ENCODE results near the gene LILRB3. TPM values are rescaled to one million over a fixed set of nuclear protein-coding genes. Genes with fewer than 3 reads are reported as not detected.

Gene LILRB3
- total and polyA plus RNA-seq, 7 donors, result 4.2 to 19.3 (median 12.5) TPM

GRCh38 chr19:54255105-54255775 is 32.4 kb upstream of the LILRB3 start:
- no peak overlapping the region for H3K4me3 ChIP-seq
- peaks cover 8 to 48% (median 16%) of the 10 kb centered on the region in 3 donors for H3K27me3 ChIP-seq

GRCh38 chr19:54254195-54254906 is 31.5 kb upstream of the LILRB3 start:
- no peaks in the 10 kb centered on the region for H3K9me3 ChIP-seq
- no peak overlapping the region for H3K4me3 ChIP-seq
- intact Hi-C loops (cut with DNase I), result no loop called here
- peak; percentile 50 for DNase-seq
- H3K36me3 ChIP-seq, result no peaks in the 10 kb centered on the region
- no peak for TF ChIP-seq EP300 (IDR thresholded peaks at IDR 0.05)
- TF ChIP-seq POLR2AphosphoS5 (IDR thresholded peaks at IDR 0.05), result no peak
- TF ChIP-seq, protein P1, sequence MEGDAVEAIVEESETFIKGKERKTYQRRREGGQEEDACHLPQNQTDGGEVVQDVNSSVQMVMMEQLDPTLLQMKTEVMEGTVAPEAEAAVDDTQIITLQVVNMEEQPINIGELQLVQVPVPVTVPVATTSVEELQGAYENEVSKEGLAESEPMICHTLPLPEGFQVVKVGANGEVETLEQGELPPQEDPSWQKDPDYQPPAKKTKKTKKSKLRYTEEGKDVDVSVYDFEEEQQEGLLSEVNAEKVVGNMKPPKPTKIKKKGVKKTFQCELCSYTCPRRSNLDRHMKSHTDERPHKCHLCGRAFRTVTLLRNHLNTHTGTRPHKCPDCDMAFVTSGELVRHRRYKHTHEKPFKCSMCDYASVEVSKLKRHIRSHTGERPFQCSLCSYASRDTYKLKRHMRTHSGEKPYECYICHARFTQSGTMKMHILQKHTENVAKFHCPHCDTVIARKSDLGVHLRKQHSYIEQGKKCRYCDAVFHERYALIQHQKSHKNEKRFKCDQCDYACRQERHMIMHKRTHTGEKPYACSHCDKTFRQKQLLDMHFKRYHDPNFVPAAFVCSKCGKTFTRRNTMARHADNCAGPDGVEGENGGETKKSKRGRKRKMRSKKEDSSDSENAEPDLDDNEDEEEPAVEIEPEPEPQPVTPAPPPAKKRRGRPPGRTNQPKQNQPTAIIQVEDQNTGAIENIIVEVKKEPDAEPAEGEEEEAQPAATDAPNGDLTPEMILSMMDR (IDR thresholded peaks at IDR 0.05), result no peak
- no peak for TF ChIP-seq POLR2A (IDR thresholded peaks at IDR 0.05)
- 44 to 65% methylated on average over 17 of the region's 17 CpGs for WGBS, 2 donors
- H3K27ac ChIP-seq, result no peak overlapping the region
- peaks cover 8 to 48% (median 16%) of the 10 kb centered on the region in 3 donors for H3K27me3 ChIP-seq
- no peaks in the 10 kb centered on the region for H3K4me1 ChIP-seq

More at GRCh38 chr19:54255105-54255775, 32.4 kb upstream of the LILRB3 start:
- H3K4me1 ChIP-seq, result no peaks in the 10 kb centered on the region
- H3K9me3 ChIP-seq, result no peaks in the 10 kb centered on the region
- H3K36me3 ChIP-seq, result no peaks in the 10 kb centered on the region
- no peak overlapping the region for H3K27ac ChIP-seq
- TF ChIP-seq, protein P1 (IDR thresholded peaks at IDR 0.05), result no peak
- TF ChIP-seq EP300 (IDR thresholded peaks at IDR 0.05) (no peak), POLR2AphosphoS5 (IDR thresholded peaks at IDR 0.05) (no peak), POLR2A (IDR thresholded peaks at IDR 0.05) (no peak)
- intact Hi-C loops (cut with DNase I), result no loop called here
- WGBS, 2 donors, result 66 to 71% methylated on average over 26 of the region's 26 CpGs
- DNase-seq, result peak; percentile 54

- peaks cover 8 to 49% (median 16%) of the 10 kb centered on the region in 3 donors for H3K27me3 ChIP-seq
- H3K4me1 ChIP-seq, result no peaks in the 10 kb centered on the region
- WGBS, 2 donors, result 63 to 71% methylated on average over 23 of the region's 23 CpGs
- DNase-seq, result peak; percentile 32
- H3K27ac ChIP-seq, result no peak overlapping the region
- TF ChIP-seq POLR2A (IDR thresholded peaks at IDR 0.05), result no peak
- TF ChIP-seq EP300 (IDR thresholded peaks at IDR 0.05), result no peak
- TF ChIP-seq, protein P1 (IDR thresholded peaks at IDR 0.05), result no peak
- TF ChIP-seq POLR2AphosphoS5 (IDR thresholded peaks at IDR 0.05), result no peak
- no peaks in the 10 kb centered on the region for H3K9me3 ChIP-seq
- no peak overlapping the region for H3K4me3 ChIP-seq
- H3K36me3 ChIP-seq, result no peaks in the 10 kb centered on the region
- intact Hi-C loops (cut with DNase I), result no loop called here
Measured at GRCh38 chr19:54253331-54254194, 30.8 kb upstream of the LILRB3 start.

DNA sequence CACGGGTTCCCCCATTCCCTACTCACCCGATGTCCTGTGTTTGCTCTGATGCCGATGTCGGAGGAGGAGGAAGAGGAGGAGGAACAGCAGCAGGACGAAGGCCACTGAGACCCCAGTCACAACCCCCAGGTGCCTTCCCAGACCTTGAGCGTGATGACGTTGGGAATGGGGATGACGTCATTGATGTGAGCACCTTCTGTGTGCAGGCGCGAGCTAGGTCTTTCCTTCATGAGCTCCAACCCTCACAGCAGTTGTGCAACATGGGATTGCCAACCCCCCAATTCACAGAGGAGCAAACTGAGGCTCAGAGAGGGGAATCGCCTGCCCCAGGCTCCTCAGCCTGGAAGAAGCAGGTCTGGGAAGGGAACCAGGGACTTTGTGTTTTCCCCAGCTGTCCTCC is 30.0 kb upstream of the LILRB3 start:
- DNase-seq, result peak; percentile 30
- WGBS, 2 donors, result 76 to 86% methylated on average over 11 of the region's 11 CpGs
- Histone ChIP-seq H3K36me3 (no peaks in the 10 kb centered on the region), H3K4me1 (no peaks in the 10 kb centered on the region), H3K9me3 (no peaks in the 10 kb centered on the region), H3K27ac (no peak overlapping the region), H3K27me3 (peaks cover 8 to 50% (median 16%) of the 10 kb centered on the region in 3 donors), H3K4me3 (no peak overlapping the region)
- intact Hi-C loops (cut with DNase I), result no loop called here
- TF ChIP-seq POLR2AphosphoS5 (IDR thresholded peaks at IDR 0.05) (no peak), EP300 (IDR thresholded peaks at IDR 0.05) (no peak), POLR2A (IDR thresholded peaks at IDR 0.05) (no peak)
- TF ChIP-seq, protein P1 (IDR thresholded peaks at IDR 0.05), result no peak

Data from sigmoid colon (tissue), 7 donors.